GM21723 (cell line): ENCODE data around the gene MKLN1.
"Not testable (repeated sequence)": the region's sequence is repeated elsewhere in the genome, so short reads cannot be mapped to it uniquely, and the experiment has no call there.

ENCODE experiments used
- ATAC-seq: cut with Tn5 transposase; IDR thresholded peaks from one replicate; pipeline ENCODE4 v1.9.1; 2021; ENCODE audit warnings: mild to moderate bottlenecking, moderate library complexity; ENCODE audit not compliant: unreplicated experiment

MKLN1 gene

DNA sequence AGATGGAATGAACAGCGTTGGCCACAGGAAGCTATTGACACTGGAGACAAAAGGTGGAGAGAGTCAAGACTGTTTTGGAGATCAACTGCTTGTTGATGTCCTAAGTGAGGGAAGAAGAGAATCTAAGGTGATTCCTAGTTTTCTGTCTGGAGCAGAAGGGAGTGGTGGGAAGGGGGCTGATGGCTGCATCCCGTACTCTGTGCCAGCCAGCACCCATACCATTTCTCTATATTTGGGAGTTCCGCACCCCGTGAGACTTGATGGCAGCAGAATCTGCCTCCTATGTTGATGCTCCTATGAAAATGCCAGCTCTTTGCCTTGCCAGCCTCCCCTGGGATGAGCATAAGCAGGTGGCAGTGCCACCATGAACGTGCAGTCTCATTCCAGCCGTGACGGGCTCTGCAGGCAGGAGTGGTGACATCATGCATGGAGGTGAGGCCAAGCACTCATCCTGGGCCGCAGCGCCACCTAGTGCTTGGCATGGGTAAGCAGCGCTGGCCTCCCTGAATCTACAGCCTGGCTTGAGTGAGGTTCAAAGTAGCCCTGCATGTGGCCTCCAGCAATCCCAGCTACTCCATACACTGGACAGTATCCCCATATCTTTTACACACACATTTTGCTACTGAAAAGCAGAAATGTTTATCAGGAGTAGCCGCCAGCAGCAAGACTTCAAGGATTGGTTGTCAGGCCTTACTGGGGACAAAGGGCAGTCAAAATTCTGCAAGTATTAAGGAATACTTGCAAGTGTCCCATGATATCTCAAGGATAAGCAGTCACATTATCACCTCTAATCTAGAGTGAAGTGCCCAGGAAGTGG is 185.8 kb downstream of the MKLN1 start:
- ATAC-seq: peak; percentile 98

DNA sequence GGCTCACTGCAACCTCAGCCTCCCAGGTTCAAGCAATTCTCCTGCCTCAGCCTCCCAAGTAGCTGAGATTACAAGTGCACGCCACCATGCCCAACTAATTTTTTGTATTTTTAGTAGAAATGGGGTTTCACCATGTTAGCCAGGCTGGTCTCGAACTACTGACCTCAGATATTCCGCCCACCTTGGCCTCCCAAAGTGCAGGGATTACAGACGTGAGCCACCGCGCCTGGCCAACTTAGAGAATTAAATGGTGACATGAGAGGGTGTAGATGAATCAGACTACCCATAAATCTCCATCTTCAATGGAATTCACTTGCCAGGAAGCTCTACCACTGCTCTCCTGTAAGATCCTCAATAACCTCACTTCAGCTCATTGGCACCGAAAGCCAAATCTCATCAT is 187.8 kb downstream of the MKLN1 start:
- ATAC-seq: not testable (repeated sequence)

- no peak for ATAC-seq
These were observed 189.7 kb downstream of the MKLN1 start for GRCh38 chr7:131517218-131517923.

GRCh38 chr7:131518626-131519025 is 190.9 kb downstream of the MKLN1 start:
- ATAC-seq: no peak

DNA sequence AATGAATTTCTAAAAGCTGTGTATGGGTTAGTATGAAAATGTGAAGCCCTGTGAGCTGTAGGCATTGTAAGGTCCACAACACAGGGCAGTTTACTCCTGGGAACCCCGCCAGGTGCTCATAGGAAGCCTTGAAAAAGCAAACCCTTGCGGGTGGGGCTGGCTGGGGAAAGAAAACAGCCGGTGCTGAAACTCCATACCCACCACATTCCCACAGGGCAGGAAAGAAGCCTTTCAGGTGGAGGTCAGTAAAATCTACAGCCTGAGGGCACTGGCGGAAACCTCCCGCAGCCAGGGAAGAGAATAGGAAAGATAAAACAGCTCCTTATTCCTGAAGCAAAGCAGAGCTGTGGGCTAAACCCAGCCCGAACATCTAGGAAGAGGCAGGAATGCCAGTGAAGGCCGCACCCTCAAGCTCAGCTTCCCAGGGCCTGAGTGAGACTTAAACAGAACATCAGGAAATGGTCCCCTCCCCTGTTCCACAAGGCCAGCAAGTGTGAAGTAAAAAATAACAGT is 194.0 kb downstream of the MKLN1 start:
- no peak for ATAC-seq

GRCh38 chr7:131522325-131522930 is 194.8 kb downstream of the MKLN1 start:
- ATAC-seq: no peak

GRCh38 chr7:131524115-131524514 is 196.4 kb downstream of the MKLN1 start:
- no peak for ATAC-seq

- ATAC-seq: no peak
These were observed 197.0 kb downstream of the MKLN1 start for GRCh38 chr7:131524703-131525102.

DNA sequence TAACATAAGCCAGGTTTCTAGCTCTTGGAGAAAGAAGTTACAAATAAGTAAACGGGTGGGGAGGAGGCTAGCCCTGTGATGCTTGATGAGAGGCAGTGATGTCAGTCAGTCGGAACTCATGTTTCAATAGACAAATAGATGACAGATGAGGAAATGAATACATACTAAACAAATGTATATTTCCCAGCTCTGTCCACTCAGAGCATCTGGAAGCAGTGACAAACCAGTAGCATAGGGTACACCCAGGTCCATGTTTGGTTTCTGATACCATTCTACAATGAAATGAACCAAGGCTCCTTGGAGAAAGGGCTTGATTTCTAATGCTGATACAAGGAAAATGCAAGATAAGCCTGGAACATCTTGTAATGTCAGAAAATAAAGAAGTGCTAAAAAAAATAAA is 198.1 kb downstream of the MKLN1 start:
- ATAC-seq: no peak

DNA sequence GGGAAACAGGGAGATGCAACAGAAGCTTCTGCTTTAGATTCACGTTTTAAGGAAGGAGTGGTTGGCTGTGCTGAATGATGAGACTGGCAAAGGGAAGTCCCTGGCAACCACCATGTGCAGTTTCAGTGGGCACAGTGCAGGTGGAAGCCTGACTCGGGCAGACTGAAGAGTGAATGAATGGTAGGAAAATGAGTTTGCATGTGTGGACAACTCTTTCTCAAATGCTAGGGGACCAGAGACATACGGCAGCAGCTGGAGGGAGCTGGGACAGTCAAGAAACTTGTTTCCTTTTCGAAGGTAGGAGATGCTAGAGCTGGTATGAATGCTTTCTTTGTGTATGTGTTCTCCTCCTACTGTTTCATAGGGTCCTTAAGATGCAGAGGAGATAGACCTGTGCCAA is 199.8 kb downstream of the MKLN1 start:
- no peak for ATAC-seq

DNA sequence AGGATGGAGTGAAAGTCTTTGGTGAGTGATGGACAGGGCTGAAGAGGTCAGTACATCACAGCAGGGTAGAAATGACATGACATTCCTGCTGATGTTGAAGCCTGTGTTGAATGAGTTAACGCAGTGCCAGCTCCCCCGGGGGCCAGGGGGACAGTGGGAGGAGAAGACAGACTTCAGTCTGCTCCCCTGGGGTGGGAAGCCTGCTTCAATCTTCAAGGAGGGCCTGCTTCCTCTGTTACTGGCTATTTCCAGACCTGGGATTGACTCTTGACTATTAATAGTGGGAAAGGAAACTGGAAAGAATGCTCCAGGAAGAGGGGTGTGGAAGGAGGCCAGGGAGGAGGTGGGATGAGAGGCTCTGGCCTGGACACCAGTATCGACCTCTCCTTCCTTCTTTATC is 201.5 kb downstream of the MKLN1 start:
- ATAC-seq: no peak

DNA sequence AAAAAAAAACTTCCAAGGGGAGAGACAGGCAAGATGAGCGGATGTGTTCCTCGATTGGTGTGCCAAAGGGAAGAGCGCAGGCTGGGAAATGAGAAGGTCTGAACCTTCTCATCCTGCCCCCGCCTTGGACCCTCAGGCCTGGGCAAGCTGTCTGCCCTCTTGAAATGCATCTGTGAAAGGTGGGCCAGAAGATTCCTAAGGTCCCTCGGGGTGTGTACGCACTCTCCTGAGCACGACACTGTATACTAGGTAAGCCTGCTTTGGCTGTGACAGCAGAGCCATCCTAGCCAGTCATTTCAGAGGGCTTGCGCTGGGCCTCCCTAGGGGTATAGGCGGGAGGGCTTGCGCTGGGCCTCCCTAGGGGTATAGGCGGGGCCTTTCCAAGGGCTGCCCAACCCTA is 201.9 kb downstream of the MKLN1 start:
- ATAC-seq: no peak

GRCh38 chr7:131530137-131530536 is 202.5 kb downstream of the MKLN1 start:
- ATAC-seq: no peak

DNA sequence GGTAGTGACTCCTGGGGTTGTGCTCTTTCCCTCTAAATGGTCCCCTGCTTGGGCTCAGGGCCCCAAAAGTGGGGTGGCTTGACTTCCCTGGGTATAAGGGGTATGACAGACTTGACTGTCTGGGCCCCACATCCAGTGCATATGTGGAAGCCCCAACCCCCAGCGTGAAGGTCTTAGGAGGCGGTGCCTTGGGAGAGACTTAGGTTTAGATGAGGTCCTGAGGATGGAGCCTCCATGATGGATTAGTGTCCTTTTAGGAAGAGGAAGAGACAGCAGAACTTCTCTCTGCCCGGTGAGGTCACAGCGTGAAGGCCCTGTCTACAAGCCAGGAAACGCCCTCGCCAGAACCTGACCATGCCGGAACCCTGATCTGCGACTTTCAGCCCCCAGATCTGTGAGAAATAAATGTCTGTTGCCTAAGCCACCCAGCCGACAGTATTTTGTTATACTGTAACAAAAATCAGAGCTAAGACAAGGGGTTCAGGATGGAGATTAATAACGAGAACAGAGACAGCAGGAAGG is 205.0 kb downstream of the MKLN1 start:
- no peak for ATAC-seq

DNA sequence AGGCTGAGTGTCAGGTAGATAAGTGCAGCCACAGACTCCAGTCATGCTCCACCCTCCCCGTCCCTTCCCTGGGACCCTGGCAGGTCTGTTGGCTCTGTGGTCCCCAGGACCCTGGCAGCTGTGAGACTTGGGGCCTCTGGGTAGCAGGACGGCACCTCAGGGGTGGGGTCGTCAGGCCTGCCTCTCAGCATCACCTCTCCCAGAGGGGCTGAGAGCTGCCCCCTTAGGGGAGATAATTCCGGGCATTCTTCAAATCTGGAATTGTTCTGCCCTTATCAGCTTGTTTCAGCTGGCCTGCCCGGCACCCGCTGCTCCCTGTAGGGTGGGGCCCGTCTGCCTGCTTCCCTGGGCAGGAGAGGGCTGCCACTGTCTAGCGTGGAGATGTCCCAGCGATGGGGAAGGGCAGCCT is 205.5 kb downstream of the MKLN1 start:
- no peak for ATAC-seq

DNA sequence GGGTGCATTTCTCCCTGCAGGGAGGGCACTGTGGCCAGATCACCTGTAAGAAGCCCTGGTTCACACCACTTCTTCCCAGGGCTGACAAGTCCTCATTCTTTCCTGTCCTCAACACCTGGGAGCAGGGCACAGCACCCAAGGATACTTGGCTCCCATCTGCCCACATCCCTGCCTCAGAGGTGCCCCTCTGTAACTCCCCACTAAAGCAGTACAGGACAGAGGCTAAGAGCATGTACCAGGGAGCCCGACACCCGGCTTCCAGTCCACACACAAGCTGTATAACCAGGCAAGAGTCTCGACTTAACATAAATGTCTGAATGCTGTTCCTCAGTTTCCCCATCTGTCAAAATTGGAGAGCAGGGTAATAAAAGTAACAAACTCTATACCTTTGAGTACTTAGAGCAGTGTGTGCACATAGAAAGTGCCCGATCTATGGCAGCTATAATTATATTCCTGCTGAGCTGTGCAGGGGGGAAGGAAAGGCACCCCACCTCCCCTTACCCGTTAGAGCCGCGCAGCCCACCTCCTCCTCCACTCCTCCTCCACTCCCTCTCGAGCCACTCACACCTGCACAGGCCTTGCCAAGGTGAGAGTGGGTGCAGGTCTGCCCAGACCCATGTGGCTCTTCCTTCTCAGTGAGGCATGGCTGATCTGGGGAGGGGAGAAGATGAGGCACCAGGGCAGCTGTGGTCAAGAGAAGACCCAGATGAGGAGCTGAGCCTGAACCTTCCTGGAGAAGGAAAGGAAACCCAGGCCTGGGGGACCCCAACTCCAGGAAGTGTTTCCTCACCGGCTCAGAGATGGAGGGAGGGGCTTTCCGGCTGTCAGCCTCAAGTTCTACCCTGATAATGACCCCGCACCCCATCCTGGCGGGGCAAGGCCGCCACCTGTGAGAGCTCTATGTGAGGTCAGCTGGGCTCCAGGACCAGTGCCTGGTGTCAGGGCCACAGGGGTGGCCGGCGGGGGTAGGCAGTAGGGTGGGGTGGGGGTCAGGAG is 206.2 kb downstream of the MKLN1 start:
- no peak for ATAC-seq

DNA sequence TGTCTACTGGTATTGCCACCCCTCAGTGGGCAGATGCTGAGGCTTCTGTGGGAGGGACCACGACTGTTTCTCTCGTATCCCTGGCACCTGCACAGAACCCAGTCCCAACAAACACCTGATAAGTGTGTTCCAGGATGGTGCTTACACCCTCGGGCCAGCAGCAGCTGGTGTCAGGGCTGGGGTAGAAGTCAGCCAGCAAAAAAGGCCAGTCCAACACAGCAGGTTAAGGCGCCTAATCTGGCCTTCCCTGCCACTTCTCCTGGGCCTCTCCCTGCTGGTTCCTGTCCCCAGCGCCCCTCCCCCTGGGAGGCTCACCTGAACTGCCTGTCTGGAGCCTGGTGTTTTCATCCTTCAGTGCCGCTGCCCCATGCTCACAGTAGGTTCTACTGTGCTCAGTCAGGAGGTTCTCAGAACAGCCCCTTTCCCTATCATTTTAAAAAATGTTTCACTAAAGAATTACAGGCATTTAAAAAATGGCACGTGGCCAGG is 208.7 kb downstream of the MKLN1 start:
- no peak for ATAC-seq

DNA sequence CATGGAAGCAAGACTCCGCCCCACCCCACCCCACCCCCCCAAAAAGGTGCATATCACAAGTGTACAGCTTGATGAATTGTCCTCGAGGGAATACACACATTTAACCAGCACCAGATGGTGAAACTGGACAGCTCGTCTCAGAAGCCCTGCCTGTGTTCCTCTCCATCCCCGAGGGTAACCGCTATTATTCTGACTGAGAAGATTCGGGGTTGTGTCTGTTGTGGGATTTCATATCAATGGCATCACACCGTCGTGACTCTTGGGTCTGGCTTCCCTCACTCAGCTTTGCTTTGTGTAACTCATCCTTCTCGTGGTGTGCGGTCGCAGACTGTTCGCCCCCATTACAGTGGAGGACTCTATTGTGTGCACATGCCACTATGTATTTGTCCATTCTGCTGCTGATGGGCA is 209.9 kb downstream of the MKLN1 start:
- ATAC-seq: no peak

GRCh38 chr7:131538071-131538812 is 210.6 kb downstream of the MKLN1 start:
- no peak for ATAC-seq

- no peak for ATAC-seq
These were observed 211.1 kb downstream of the MKLN1 start for GRCh38 chr7:131538813-131539179.
